GM21529 (cell line): ENCODE results near the gene SF1.

Experiments
- ATAC-seq: cut with Tn5 transposase; IDR thresholded peaks from one replicate; pipeline ENCODE4 v1.9.1; 2021; ENCODE audit not compliant: unreplicated experiment

SF1 gene

DNA sequence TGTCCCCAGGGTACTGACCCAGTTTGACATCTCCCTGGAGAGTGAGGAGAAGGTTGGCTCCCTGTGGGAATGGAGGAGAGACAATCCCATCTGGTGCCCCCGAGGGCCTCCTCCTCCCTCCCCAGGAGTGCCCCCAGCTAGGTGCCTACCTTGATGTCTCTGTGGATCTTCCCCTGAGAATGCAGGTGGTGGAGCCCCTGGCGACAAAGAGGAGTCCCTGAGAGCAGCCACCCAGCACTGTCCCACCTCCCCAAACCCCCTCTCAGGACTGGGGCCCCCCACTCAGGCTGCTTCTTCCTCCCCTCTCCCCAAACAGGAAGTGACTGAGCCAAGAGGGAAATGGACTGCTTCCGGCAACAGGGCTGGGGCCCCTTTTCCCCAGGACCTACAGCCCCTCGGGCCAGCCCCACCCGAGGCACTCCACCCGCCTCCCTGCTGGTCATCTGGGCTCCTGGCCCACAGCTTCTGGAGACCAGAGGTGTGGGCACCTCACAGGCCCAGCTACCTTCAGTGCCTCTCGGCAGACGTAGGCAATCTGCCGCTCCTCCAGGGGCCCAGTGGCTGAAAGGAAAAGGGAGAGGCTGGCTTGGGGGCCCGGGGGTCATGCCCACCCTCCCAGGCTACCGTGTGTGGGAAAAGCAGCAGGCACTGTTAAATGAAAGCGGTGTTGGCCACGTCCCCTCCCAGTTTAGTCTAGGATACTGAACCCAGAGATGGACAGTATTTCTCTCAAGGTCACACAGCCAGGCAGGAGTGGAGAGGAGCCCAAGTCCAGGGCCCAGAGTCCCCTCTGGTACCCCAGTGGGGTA lies 23.4 kb upstream of the SF1 start:
- ATAC-seq: no peak

DNA sequence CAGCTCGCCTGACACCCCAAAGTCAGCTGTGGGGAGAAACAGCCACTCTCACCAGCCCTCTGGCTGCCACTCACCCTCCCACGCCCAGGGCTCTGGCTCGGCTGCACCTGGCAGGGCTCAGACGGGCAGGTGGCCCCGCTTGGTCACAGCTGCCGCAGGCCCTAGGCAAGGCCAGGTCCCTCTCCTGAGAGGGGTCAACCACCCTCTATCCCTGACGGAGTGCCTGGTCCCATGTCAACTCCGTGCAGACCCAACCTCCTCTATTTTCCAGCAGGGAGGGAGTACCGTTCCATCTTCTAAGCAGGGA lies 22.8 kb upstream of the SF1 start:
- no peak for ATAC-seq

DNA sequence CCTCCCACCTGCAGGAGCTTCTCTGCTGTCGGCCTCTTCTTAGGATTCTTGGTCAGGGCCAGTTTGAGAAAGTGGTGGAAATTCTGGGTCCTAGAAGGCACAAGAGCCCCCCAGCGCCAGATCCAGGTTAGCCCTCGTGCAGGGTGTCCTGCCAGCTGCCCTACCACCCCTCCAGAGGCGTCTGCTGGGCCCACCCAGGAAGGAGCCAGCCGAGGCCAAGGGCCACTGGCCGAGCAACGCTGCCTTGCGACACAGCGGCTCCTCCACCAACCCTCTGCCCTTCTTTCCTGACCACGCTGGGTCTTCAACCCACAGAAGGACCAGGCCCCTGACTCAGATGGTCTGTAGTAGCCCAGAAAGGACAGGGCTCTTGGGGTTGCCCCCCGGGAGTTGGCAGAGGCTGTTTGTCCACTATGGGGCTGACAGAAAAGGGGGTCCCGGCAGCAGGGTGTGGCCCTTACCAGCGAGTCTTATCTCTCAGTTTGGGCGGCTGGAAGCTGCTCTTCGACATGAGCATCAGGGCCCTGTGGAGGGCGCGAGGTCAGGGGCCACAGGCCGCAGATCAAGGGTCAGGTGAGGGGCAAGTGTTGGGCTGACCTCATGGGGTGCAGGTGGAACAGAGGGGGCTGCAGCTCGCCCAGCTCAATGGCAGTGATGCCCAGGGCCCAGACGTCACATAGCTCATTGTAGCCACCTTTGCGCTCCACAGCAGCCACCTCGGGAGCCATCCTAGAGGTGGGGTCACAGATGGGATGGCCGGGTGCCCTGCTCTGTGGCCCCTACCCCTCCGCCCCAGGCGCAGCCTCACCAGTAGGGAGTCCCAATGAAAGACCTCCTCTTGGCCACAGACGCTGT lies 22.2 kb upstream of the SF1 start:
- ATAC-seq: no peak

DNA sequence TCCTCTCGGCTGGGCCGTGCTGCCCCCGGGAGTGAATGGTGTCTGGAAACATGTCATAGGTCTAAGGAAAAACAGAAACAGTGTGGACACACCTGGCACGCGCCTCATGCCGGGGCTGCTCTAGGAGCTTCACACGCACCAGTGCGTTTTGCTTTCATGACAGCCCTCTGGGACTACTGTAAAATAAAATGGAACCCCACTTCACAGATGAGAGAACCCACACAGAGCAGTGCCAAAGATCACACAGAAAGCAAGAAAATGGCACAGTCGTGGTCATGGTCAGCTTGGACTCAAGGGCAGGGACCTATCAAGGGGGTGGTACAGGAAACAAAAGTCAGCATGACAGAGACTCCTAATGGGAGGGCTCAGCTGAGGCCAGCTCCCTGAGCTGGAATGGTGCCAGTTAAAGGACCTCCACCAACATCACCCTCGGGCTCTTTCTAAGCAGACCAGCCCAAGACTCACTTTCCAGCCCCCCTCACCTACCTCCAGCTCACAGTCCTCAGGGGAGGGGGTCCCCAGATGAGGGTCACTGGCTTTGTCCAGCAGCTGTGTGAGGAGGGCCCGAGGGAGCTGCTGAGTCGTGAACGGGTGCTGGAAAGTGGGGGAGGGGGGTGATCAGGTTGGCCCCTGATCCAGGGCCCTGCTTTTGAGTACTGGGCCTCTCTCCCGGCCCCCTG lies 21.4 kb upstream of the SF1 start:
- ATAC-seq: no peak

DNA sequence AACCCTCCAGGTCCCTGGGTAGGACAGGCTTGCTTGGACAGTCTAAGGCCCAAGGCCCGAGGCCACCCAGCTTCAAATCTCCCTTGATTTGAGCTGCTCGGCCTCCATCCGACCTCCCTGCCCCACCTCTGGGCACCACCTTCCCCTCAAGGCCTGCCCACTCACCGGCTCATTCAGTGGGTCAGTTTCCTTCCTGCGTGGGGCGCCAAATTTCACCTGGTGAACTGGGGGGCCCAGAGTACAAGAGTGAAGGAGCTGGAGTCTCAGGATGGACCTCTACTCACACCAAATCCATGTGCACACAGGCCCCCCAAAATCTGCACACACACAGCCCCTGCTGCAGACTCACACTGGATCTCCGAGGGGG lies 20.9 kb upstream of the SF1 start:
- no peak for ATAC-seq

DNA sequence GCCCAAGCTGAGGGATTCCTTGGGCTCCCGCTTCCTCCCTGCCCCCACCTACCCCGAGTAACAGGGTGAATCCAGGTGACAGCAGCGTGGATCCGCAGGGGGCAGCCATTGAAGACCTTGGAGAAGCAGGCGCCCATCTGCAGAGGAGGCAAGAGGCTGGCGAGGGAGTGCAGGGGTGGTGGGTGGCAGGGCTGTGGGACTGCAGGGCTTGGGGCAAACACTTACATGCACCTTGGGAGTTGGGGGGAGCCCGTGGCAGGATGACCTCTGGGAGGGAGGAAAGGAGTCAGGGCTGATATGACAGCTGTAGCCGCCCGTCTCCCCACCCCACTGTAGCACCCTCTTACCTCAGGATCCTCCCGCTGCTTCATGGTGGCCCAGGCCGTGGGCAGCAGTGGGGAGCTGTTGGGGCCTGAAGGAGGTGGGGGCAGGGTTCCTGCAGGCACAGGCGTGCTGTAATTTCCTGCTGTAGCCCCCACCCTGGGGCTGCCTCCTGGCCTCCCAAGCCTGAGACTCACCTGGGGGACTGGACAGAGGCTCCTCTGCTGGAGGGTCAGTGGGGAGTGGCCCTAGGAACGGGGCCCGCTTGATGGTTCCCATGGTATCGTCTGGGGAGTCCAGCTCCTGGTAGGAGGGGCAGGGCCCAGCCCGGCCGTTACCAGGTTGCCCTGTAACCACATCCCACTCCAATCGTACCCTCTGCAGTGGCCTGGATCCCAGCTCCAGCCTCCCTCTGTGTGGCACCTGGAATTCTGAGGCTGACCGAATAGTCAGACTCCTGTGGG lies 18.6 kb upstream of the SF1 start:
- no peak for ATAC-seq

DNA sequence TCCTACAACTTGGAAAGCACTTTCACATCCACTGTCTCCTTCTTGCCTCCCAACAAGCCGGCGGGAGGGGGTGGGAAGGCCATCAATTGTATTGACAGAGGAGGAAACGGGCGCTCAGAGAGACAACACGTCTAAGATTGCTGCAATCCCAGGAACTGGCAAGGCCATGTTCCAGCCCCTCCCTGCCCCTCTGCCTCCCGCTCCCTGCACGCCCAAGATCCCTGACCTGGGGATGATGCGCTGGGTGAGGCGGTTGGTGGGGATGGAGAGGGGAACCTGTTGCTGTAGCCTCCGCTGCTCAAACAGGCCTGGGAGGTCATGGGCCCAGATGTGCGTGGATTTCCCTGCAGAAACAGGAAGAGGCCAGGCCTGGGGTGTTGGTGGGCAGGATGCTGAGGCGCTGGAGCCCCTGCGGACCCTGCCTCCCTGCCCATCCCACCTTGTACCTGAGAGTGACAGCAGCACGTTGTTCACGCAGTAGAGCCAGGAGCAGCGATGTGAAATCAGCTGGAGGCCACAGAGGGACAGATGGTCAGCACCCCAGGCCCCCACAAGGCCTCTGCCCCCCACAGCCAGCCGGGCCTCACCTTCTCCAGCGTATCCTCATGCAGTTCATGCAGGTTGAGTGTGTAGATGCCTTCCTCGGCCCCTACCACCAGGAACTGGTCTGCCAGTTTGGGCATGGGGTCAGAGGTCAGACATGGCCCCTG lies 17.9 kb upstream of the SF1 start:
- ATAC-seq: no peak

DNA sequence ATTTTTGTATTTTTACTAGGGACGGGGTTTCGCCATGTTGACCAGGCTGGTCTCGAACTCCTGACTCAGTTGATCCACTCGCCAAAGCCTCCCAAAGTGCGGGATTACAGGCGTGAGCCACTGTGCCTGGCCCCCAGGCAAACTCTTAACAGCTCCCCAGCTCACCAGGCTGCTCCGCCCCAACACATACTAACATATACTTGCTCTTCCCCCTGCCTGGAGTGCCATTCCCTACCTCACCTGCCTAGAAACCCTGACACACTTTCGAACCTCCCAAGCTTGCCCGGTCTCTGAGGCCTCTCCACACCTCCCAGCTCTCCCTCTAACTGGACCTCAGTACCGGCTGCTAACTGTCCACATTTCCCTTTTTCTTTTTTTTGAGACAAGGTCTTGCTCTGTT lies 16.2 kb upstream of the SF1 start:
- no peak for ATAC-seq

DNA sequence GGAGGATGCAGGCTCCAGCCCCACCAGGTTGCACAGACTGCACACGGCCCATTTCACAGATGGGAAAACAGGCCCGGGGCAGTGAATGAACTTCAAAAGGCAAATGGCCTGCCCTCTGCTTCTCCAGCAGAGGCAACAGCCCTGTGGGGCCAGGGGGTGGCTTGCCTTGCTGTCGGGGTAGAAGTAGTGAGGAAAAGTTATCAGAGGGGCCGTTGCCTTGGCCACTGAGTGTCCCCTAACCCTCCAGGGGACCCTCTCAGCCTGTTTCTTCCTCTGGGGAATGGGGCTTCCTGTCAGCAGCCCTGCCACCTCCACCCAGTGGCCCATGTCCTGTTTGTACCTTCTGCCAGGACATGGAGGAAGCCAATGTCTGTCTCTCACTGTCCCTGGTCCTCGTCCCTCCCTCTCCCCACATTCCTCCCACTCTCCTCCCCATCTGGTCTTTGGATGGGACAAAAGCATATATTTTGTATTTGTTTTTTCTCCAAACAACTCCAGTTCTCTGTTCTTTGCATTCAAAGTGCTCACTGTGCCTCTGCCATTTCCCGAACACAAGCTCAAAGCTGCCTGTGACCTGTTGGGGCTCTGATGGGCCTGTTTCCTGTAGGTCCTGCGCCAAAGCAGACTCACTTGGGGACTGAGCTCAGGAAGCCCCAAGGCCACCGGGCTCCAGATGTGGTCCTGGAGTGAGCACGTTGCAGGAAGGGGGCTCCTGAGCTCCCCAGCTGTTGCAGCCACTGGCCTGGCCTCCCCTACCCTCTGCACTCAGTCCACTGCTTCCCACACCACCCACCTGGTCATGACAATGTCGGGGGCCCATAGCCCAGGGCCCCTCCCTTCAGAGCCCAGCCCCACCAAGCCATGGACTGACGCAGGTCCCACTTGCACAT lies 15.2 kb upstream of the SF1 start:
- no peak for ATAC-seq

DNA sequence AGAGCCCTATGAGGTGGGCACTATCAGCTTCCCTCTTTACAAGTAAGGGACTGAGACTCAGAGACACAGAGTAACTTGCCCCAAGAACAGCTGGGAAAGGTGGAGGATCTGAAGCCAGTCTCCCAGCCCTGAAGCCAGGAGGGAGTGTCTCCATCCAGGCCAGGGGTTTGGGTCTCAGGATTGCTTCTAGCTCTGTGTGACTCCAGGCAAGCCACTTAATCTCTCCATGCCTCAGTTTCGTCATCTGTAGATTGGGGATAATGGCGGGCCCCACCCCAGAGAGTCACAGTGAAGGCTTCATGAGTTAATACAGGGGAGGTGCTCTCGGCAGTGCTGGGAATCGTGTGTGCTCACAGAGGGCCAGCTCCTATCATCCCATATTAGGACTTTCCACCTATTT lies 14.1 kb upstream of the SF1 start:
- ATAC-seq: no peak

DNA sequence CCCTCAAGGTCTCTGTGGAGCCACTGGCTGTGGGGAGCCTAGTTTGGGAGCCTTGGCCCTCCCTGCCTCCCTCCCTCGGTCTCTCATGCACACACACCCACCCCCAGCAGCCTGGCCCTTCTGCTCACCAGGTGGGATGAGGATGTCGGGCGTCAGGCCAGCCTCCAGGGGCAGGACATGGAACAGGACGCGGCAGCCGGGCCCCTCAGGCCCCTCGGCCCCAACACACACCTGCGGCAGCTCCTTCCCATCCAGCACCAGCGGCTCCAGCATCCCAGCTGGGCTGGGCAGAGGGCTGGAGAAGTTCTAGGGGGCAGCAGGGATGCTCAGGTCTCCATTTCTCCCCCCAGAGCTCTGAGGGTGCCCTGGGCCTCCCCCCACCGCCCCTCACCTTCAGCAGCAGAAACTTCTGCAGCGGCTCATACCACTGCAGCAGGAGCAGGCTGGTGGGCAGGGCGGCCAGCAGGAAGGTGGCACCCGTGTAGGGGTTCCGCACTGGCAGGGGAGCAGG lies 13.5 kb upstream of the SF1 start:
- ATAC-seq: no peak

DNA sequence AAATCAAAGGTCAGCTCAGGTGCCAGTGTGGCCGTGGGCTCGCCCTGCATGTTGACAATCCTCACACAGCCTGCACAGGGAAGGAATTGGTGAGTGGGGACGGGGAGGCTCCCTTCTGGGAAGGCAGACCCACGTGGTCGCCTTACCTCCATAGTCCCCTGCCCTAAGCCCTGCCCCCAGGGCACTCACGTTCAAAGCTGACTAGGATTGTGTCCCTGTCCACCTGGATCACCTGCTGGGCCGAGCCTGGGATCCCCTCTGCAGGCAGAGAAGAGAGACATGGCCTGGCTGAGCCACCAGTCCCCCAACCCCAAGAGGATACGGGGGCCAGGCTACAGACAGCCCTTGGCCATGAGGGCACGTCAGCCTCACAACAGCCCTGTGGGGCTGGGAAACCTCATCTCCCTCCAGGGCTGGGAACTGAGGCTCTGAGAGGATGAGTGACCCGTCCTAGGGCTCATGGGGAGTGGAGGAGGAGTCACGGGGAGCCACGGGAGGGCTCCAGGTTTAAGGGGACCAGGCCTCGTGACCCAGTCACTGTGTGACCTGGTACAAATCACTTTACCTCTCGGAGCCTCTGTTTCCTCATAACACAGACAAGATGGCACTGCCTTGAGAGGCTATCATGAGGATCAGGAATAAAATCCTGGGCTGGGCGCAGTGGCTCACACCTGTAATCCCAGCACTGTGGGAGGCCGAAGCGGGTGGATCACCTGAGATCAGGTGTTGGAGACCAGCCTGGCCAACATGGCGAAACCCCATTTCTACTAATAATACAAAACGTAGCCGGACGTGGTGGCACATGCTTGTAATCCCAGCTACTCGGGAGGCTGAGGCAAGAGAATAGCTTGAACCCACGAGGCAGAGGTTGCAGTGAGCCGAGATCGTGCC lies 12.1 kb upstream of the SF1 start:
- no peak for ATAC-seq

DNA sequence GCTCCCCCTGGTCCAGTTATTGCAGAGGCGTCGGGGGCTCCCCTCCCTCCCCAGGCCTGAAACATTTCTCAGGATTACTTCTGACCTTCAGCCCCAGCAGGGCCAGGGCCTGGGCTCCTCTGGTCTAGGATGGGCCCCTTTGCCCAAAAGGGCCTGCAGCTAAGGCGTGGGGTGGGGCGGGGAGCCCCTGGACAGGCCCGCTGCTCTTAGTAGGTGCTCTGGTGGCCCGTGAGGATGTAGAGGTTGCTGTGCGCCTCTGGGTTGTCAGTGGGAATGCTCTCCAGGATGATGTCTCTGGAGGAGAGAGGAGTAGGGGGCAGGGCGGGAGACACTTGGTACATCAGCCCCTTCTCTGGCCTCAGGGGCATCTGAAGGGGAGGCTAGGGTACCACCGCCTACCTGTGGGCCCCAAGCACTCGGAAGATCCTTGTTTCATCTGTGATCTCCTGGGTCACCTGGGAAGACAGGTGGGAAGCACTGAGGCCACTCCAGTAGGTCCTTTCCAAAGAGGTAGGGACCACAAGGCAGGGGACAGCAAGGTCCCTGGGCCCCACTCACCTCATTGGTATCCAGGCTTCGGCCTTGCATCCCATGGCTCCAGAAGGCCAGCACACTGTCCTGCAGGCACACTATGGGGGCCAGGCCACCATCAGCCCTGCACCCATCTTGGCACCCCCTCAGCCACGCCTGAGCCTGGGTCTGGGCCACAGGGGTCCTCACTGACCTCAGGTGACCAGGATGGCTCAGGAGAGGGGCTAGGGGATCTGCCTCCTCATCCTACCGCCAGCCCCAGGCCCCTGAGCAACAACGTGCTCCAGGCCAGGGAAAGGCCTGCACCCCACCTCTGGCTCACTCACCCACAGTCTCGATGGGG lies 11.2 kb upstream of the SF1 start:
- ATAC-seq: no peak

DNA sequence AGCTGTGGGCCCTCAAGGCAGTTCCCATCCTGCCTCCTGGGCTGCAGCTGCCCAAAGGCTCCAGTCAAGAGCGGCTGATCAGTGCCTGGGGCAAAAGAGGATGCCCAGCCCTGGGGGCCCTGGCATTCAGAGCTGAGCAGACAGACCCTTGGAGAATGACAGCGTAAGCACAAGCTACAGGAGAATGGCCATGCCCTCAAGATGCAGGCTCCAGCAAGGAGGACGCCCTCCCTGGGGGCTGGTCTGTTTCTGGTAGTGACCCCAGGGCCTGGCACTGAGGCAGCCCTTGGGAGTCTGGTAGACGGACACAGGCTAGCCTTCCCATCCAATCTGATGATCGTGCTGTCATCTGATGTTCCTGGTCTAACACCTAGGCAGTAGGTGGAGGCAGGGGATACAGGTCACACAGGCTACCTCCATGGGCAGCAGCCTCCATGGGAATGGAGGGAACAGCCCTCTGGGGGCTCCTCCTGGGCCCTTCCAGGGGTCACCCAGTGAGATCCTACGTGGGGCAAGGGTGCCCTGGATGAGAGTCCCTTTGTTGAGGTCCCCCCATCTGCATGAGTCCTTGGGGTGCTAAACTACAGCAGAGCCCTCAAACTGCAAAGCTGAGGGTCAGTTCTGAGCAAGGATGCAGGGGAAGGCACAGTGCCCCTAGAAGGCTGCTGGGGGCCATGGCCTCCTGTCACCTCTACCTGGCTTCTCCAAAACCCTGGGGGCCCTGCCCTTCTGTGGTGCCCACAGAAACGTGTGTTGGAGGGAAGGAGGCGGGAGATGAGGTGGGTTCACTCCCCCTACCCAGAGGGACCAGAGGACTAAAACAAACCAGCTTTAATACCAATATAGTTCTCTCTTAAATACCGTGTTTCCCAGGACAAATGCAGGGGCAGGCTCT lies 10.2 kb upstream of the SF1 start:
- no peak for ATAC-seq

DNA sequence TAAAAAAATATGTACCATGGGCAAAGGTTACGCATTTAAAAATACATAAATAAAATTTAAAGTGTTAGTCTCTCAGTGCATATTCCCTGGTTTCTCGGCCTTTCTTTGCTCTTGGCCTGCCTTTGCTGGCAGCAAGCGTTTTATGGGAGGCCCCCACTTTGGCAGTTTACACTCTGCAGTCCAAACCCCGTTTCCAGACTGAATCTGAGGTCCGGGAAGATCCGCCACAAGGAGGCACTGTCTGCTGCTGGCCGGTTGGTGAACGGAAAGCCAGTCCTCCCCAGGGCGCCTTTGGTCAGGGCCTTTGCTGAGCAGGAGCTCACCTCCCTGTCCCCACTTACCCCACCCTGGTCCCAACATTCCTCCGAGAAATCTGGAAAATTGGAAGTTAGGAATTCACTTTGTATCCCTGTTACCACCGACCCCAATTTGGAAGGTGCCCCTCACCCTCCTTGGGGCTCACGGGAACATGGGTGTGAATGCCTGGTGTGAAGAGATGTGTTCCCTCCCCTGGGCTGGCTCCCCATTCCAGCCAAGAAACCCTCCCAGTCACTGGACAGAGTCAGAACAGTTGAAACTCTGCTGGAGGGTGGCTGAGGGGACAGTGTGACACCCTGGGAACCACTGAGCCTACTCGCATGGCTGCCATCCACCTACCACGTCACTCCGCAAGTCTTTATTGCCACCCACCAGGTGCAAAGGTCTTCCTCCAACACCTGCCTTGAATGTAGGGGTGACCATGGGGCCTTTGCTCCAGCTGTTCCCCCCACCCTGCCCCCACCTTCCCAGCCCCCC lies 9.4 kb upstream of the SF1 start:
- no peak for ATAC-seq

DNA sequence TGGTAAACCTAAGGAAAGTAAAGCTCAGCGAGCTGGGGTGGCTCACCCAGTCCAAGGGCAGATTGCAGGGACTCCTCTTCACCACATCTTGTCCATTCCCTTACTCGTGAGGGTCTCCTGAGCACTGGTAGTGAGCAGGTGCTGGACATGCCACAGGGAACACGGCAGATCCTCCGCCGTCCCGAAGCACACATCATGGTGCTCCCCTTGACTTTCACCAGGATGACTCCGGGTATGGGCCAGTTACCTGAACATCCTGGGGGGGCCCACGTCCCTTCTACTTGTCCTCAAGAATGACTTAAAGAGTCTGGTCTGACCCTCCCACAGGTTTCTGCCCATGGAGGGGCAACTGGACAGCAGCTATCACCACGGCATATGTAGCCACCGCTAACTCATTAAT lies 8.0 kb upstream of the SF1 start:
- no peak for ATAC-seq
